Naive thymus-derived CD4-positive, alpha-beta T cell (primary cell): ENCODE results near the gene INSC. TPM values are rescaled to one million over a fixed set of nuclear protein-coding genes. Genes with fewer than 3 reads are reported as not detected.
A peak's percentile ranks its signal among the peaks of the same experiment; 100 is the strongest.

Source experiments
- ATAC-seq: fragments of 150-1000 bp; cut with Tn5 transposase; 2 replicates; pipeline ENCODE4 v1.10.0; 2021; ENCODE audit warnings: mild to moderate bottlenecking, moderate library complexity
- CTCF ChIA-PET: fragments of 350-600 bp; sonication (Branson Sonifier 250); formaldehyde crosslinking; loops from one replicate; lab custom pipeline; 2021; ENCODE audit warnings: antibody characterized with exemption; lab: Charles Lee
- POLR2A ChIA-PET: fragments of 350-600 bp; sonication (Branson Sonifier 250); formaldehyde crosslinking; loops from one replicate; lab custom pipeline; 2021; ENCODE audit warnings: antibody characterized with exemption, inconsistent platforms; lab: Charles Lee
- DNase-seq, 9 donors: peaks; one replicate each; pipeline versions ENCODE4 v3.0.0 to v3.0.0-alpha.2; 2020 to 2022; ENCODE audit warnings: mixed read lengths in 1 of 9
- H3K27ac ChIP-seq: one replicate; pipeline ENCODE4 v1.7.0; 2013; ENCODE audit warnings: mild to moderate bottlenecking, low read depth, low read length, moderate library complexity
- H3K27me3 ChIP-seq, 2 donors: one replicate each; pipeline ENCODE4 v1.7.0; 2013; ENCODE audit warnings: low read length in 2 of 2, mild to moderate bottlenecking in 2 of 2, moderate library complexity in 2 of 2; ENCODE audit not compliant: control insufficient read depth in 2 of 2, insufficient read depth in 2 of 2
- H3K36me3 ChIP-seq, 3 experiments: 1 replicate in 2 of 3; 2 replicates in 1 of 3; pipeline ENCODE4 v1.7.0; 2013; ENCODE audit warnings: low read length in 3 of 3, mild to moderate bottlenecking in 3 of 3, moderate library complexity in 1 of 3; ENCODE audit not compliant: insufficient read depth in 3 of 3, control insufficient read depth in 2 of 3
- H3K4me1 ChIP-seq, 2 donors: one replicate each; pipeline ENCODE4 v1.7.0; 2013; ENCODE audit warnings: low read length in 2 of 2, mild to moderate bottlenecking in 2 of 2, moderate library complexity in 1 of 2; ENCODE audit not compliant: control insufficient read depth in 2 of 2, insufficient read depth in 2 of 2
- H3K4me3 ChIP-seq: 2 replicates; pipeline ENCODE4 v1.7.0; 2013; ENCODE audit warnings: mild to moderate bottlenecking, low read length
- H3K9me3 ChIP-seq, 3 experiments: 1 replicate in 2 of 3; 2 replicates in 1 of 3; pipeline ENCODE4 v1.7.0; 2013; ENCODE audit warnings: low read length in 3 of 3; ENCODE audit not compliant: control insufficient read depth in 2 of 3
- H3K27ac Mint-ChIP-seq, 9 donors: one replicate each; pipeline ENCODE4 v1.8.0; 2020 to 2022; ENCODE audit warnings: mixed read lengths in 9 of 9, mild to moderate bottlenecking in 8 of 9, moderate library complexity in 5 of 9, inconsistent platforms in 2 of 9
- H3K27me3 Mint-ChIP-seq, 5 donors: one replicate each; pipeline ENCODE4 v1.8.0; 2021 to 2022; ENCODE audit warnings: mixed read lengths in 5 of 5, mild to moderate bottlenecking in 1 of 5
- H3K36me3 Mint-ChIP-seq, 5 donors: one replicate each; pipeline ENCODE4 v1.8.0; 2020 to 2022; ENCODE audit warnings: mixed read lengths in 5 of 5, mild to moderate bottlenecking in 3 of 5, inconsistent platforms in 1 of 5
- H3K4me1 Mint-ChIP-seq, 7 donors: one replicate each; pipeline ENCODE4 v1.8.0; 2020 to 2022; ENCODE audit warnings: mixed read lengths in 7 of 7, mild to moderate bottlenecking in 3 of 7, inconsistent platforms in 1 of 7
- H3K4me3 Mint-ChIP-seq, 10 donors: one replicate each; pipeline ENCODE4 v1.8.0; 2020 to 2022; ENCODE audit warnings: mild to moderate bottlenecking in 10 of 10, mixed read lengths in 10 of 10, moderate library complexity in 6 of 10, inconsistent platforms in 2 of 10
- H3K9me3 Mint-ChIP-seq, 11 donors: one replicate each; pipeline ENCODE4 v1.8.0; 2020 to 2022; ENCODE audit warnings: mixed read lengths in 11 of 11, mild to moderate bottlenecking in 4 of 11, inconsistent platforms in 1 of 11, moderate library complexity in 1 of 11
- intact Hi-C, 2 donors: fragments of 100-400 bp; cut with micrococcal nuclease; formaldehyde crosslinking; loops; one replicate each; pipeline ENCODE4 v1.15.1; 2023
- polyA plus RNA-seq, 2 donors: library from polyadenylated mRNA; unstranded; fragments of 300-500 nt; fragmentation: Illumina TruSeq; gene quantifications; one replicate each; pipeline ENCODE4 v1.2.3, GENCODE V29; 2021
- total RNA-seq, 6 experiments: library from RNA in 5 of 6; stranded (reverse) in 5 of 6; gene quantifications; 1 replicate in 5 of 6; 2 replicates in 1 of 6; pipeline ENCODE4 v1.2.3 and lab custom pipeline; 2021 to 2026

Gene INSC
- total and polyA plus RNA-seq, 7 experiments from 2014 or later = 0.14 to 0.56 (median 0.22) TPM; not detected in 2

DNA sequence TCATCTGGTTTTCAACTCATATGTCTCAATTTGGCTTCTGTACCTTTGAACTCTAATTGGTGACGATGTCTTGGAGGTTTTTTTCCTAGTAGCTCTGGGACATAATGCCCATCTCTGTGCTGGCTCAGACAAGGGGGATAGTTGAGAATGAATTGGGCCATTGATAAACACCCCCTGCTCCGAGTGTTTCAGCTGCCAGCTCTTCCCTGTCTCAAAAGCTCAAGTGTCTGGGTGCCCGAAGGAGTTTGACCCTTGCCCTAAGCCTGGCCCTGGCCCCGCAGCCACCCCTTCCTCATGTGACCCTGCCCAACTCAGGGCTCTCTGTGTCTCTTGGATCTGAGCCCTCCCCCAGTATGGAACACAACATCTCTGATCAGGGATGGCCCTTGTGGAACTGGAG is 3.0 kb downstream of the INSC start:
- ATAC-seq (no peak), DNase-seq (no peak)
- H3K9me3 Mint-ChIP-seq = peaks cover 0 to 4% (median 0%) of the 10 kb centered on the region in 11 donors
- H3K36me3 ChIP-seq = no peaks in the 10 kb centered on the region
- no peaks in the 10 kb centered on the region for H3K4me1 ChIP-seq
- POLR2A ChIA-PET = no interaction called here
- peak overlapping the region in 1 of 9 donors; percentile 60 for H3K27ac Mint-ChIP-seq
- H3K27me3 Mint-ChIP-seq = peaks cover 44 to 66% (median 62%) of the 10 kb centered on the region in 5 donors
- peaks cover 0 to 15% (median 0%) of the 10 kb centered on the region in 5 donors for H3K36me3 Mint-ChIP-seq
- CTCF ChIA-PET = no interaction called here
- intact Hi-C loops = loop anchor here in 1 of 2 donors (1.0 kb wide), 1 partner anchor 7 kb away; no protein-coding TSS in a partner anchor
- no peak overlapping the region for H3K4me3 ChIP-seq
- H3K4me1 Mint-ChIP-seq = peaks cover 4 to 47% (median 17%) of the 10 kb centered on the region in 7 donors
- no peaks in the 10 kb centered on the region for H3K9me3 ChIP-seq
- peaks cover 0 to 3% of the 10 kb centered on the region in 2 donors for H3K27me3 ChIP-seq
- H3K27ac ChIP-seq = no peak overlapping the region
- H3K4me3 Mint-ChIP-seq = no peak overlapping the region

DNA sequence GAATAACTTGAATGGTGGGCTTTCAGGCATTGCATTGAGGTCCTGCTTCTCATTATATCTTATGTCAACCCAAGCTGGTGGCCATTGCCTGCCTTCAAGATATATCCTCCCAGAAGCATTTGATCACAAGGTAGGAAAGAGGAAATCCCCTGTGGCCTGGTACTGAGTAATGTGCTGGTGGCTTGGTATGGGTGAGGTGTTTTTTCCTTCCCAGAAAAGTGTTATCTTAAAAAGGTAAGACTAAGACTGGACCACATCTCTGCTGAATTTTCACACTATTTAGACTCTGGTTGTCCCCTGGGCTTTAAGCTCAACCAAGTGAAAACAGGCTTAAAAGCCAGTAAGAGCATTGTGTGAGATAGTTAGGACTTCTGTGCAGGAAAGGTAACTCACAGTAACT is 3.7 kb downstream of the INSC start:
- Histone ChIP-seq H3K9me3 (no peaks in the 10 kb centered on the region), H3K27ac (no peak overlapping the region), H3K4me1 (no peaks in the 10 kb centered on the region), H3K36me3 (no peaks in the 10 kb centered on the region), H3K27me3 (peaks cover 0 to 3% of the 10 kb centered on the region in 2 donors), H3K4me3 (no peak overlapping the region)
- Mint-ChIP-seq H3K4me3 (peak overlapping the region in 1 of 10 donors; percentile 47), H3K36me3 (peaks cover 0 to 15% (median 0%) of the 10 kb centered on the region in 5 donors), H3K27me3 (peaks cover 45 to 67% (median 66%) of the 10 kb centered on the region in 5 donors), H3K9me3 (peaks cover 0 to 4% (median 0%) of the 10 kb centered on the region in 11 donors), H3K27ac (peak overlapping the region in 1 of 9 donors; percentile 78), H3K4me1 (peaks cover 4 to 42% (median 12%) of the 10 kb centered on the region in 7 donors)
- ChIA-PET POLR2A (no interaction called here), CTCF (no interaction called here)
- DNase-seq (no peak), ATAC-seq (no peak)
- intact Hi-C loops = loop anchor here in 1 of 2 donors (1.0 kb wide), 1 partner anchor 8 kb away; no protein-coding TSS in a partner anchor

DNA sequence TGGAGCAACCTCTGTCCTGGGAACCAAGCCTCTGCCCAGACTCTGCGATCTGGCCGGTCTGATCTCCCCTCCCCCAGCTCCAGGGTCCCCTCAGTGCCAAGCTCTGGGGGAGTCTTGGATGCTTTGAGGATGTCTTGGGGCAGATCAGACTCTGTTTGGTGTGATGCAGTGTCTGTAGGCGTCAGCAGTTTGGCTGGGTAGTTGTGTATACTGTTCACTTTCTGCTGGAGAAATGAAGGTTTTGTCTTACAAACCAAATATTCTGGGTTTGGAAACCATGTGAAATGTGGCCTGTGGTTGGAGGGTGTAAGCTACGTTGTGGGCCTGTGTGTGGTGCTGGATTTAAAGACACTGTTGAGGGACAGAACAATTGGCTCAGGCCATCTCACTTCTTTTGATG is 4.6 kb downstream of the INSC start:
- Histone ChIP-seq H3K27me3 (peaks cover 0 to 3% of the 10 kb centered on the region in 2 donors), H3K36me3 (no peaks in the 10 kb centered on the region), H3K9me3 (no peaks in the 10 kb centered on the region), H3K27ac (no peak overlapping the region), H3K4me1 (no peaks in the 10 kb centered on the region), H3K4me3 (no peak overlapping the region)
- Mint-ChIP-seq H3K4me3 (peak overlapping the region in 1 of 10 donors; percentile 34), H3K9me3 (peaks cover 0 to 4% (median 0%) of the 10 kb centered on the region in 11 donors), H3K36me3 (peaks cover 0 to 10% (median 0%) of the 10 kb centered on the region in 5 donors), H3K4me1 (peaks cover 4 to 35% (median 5%) of the 10 kb centered on the region in 7 donors), H3K27ac (peak overlapping the region in 1 of 9 donors; percentile 78), H3K27me3 (peaks cover 44 to 61% (median 58%) of the 10 kb centered on the region in 5 donors)
- CTCF ChIA-PET = no interaction called here
- intact Hi-C loops = no loop called here
- DNase-seq = no peak
- POLR2A ChIA-PET = no interaction called here
- no peak for ATAC-seq

DNA sequence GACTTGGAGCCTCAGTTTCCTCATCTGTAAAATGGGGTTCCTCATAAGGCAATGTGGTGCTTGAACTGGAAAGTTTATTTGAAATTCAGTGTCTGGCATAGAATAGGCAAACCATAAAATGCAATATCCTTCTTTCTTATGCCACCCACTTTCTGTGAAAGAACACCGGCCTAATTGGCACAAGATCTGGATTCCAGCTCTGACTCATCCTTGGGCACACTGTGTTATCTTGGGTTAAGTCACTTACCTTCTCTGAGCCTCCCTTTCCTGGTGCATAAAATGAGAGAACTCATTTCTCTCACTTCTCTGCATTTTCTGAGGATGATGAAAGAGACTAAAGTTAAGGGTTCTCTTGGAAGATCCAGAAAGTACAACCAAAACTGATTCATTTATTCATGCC is 5.1 kb downstream of the INSC start:
- Mint-ChIP-seq H3K27ac (peak overlapping the region in 1 of 9 donors; percentile 78), H3K4me3 (peak overlapping the region in 1 of 10 donors; percentile 34), H3K4me1 (peaks cover 4 to 34% (median 4%) of the 10 kb centered on the region in 7 donors), H3K27me3 (peaks cover 48 to 59% (median 56%) of the 10 kb centered on the region in 5 donors), H3K9me3 (peaks cover 0 to 4% (median 0%) of the 10 kb centered on the region in 11 donors), H3K36me3 (peaks cover 0 to 10% (median 0%) of the 10 kb centered on the region in 5 donors)
- no peaks in the 10 kb centered on the region for H3K36me3 ChIP-seq
- DNase-seq (no peak), ATAC-seq (no peak)
- H3K9me3 ChIP-seq = no peaks in the 10 kb centered on the region
- intact Hi-C loops = no loop called here
- no peaks in the 10 kb centered on the region for H3K4me1 ChIP-seq
- POLR2A ChIA-PET = no interaction called here
- H3K4me3 ChIP-seq = no peak overlapping the region
- H3K27ac ChIP-seq = no peak overlapping the region
- CTCF ChIA-PET = no interaction called here
- H3K27me3 ChIP-seq = peaks cover 0 to 3% of the 10 kb centered on the region in 2 donors

DNA sequence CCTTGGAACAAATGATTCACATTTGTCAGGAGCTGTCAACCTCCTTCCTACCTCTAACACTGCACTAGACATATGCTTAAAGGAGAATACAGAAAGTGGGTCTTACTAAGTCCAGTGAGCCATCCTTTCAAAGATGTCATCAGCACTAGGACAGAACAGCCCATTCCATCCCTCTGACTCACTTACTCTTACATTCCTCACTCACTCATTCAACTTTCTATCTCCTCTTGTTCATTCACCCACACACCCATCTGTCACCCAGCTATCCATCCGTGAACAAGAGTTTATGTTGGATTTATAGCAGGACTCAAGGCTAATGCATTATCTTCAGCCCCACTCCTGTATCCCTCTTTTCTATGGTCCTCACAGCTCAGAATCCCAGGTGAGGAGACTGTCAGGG is 9.1 kb downstream of the INSC start:
- H3K4me1 Mint-ChIP-seq = peaks cover 0 to 15% (median 0%) of the 10 kb centered on the region in 7 donors
- Histone ChIP-seq H3K27me3 (no peaks in the 10 kb centered on the region), H3K9me3 (no peaks in the 10 kb centered on the region), H3K27ac (no peak overlapping the region), H3K4me1 (no peaks in the 10 kb centered on the region), H3K4me3 (no peak overlapping the region), H3K36me3 (no peaks in the 10 kb centered on the region)
- peaks cover 0 to 4% (median 0%) of the 10 kb centered on the region in 11 donors for H3K9me3 Mint-ChIP-seq
- H3K4me3 Mint-ChIP-seq = no peak overlapping the region
- peaks cover 0 to 7% (median 0%) of the 10 kb centered on the region in 5 donors for H3K36me3 Mint-ChIP-seq
- DNase-seq (no peak), ATAC-seq (no peak)
- POLR2A ChIA-PET = no interaction called here
- no peak overlapping the region for H3K27ac Mint-ChIP-seq
- intact Hi-C loops = no loop called here
- CTCF ChIA-PET = no interaction called here
- H3K27me3 Mint-ChIP-seq = peaks cover 23 to 50% (median 26%) of the 10 kb centered on the region in 5 donors

DNA sequence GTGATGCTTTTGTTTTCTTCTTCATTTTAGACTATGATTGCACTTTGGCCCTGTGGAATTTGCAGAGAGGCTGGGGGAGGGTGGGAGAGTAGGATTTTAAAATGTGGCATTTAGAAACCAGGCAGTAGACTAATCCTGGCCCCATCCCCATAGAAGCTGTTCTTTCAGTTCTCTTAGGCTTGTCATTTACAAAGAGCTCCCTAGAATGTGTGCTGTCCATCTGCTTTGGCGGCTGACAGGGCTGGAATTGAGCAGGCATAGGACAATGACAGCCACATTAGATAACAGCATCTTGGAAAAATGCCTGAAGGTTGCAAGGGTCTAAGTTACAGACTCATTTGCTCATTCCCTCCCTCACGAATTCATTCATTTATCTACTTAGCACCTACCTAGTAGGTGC is 9.8 kb downstream of the INSC start:
- ATAC-seq (no peak), DNase-seq (no peak)
- Mint-ChIP-seq H3K27me3 (peaks cover 19 to 55% (median 22%) of the 10 kb centered on the region in 5 donors), H3K9me3 (peaks cover 0 to 4% (median 0%) of the 10 kb centered on the region in 11 donors), H3K27ac (no peak overlapping the region), H3K36me3 (peaks cover 0 to 5% (median 0%) of the 10 kb centered on the region in 5 donors), H3K4me3 (no peak overlapping the region), H3K4me1 (peaks cover 0 to 8% (median 0%) of the 10 kb centered on the region in 7 donors)
- Histone ChIP-seq H3K9me3 (no peaks in the 10 kb centered on the region), H3K27me3 (no peaks in the 10 kb centered on the region), H3K27ac (no peak overlapping the region), H3K36me3 (no peaks in the 10 kb centered on the region), H3K4me3 (no peak overlapping the region), H3K4me1 (no peaks in the 10 kb centered on the region)
- ChIA-PET POLR2A (no interaction called here), CTCF (no interaction called here)
- intact Hi-C loops = no loop called here

DNA sequence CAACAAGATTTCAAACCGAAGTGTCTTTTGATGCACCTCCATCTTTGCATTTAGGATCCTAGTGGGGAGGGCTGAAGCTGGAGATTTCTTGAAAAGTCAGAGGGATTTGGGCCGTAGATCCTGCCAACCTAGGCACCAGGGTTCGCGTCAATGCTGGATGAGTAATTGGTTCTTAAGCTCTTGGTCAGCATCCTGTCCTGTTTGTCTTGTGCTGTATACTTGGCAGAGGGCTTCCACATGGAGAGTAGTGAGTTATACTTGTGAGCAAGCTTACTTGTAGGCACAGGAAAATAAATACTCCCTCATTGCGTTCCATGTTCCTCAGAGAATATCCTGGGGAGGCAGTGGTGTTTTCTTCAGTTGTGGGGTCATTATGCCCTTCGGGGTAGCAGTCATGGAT is 12.6 kb downstream of the INSC start:
- H3K4me1 ChIP-seq = no peaks in the 10 kb centered on the region
- no peaks in the 10 kb centered on the region for H3K9me3 ChIP-seq
- H3K27me3 Mint-ChIP-seq = peaks cover 8 to 69% (median 10%) of the 10 kb centered on the region in 5 donors
- no peak overlapping the region for H3K4me3 Mint-ChIP-seq
- no peak overlapping the region for H3K27ac ChIP-seq
- no peaks in the 10 kb centered on the region for H3K36me3 ChIP-seq
- ChIA-PET CTCF (no interaction called here), POLR2A (no interaction called here)
- no peak for DNase-seq
- no peaks in the 10 kb centered on the region for H3K36me3 Mint-ChIP-seq
- no peaks in the 10 kb centered on the region for H3K27me3 ChIP-seq
- H3K27ac Mint-ChIP-seq = no peak overlapping the region
- no peak overlapping the region for H3K4me3 ChIP-seq
- intact Hi-C loops = no loop called here
- peaks cover 0 to 1% (median 0%) of the 10 kb centered on the region in 11 donors for H3K9me3 Mint-ChIP-seq
- H3K4me1 Mint-ChIP-seq = no peaks in the 10 kb centered on the region
- ATAC-seq = no peak
